ENCODE data around the gene AHI1. TPM values are rescaled to one million over a fixed set of nuclear protein-coding genes. Genes with fewer than 3 reads are reported as not detected.

AHI1 gene
- polyA plus RNA-seq, 1 of the 3 experiments (the other 2 are of a cell fraction): 7.3 TPM

- no peaks in the 10 kb centered on the region for H3K4me1 ChIP-seq (ENCODE audit: control insufficient read depth in 1 of 2, insufficient read depth in 2 of 2, low read depth in 1 of 2, low read length in 1 of 2)
- ChIA-PET POLR2A (no interaction called here), CTCF (no interaction called here)
- H4K20me1 ChIP-seq (ENCODE audit: insufficient read depth): no peaks in the 10 kb centered on the region
- no peak overlapping the region for H2AFZ ChIP-seq (ENCODE audit: low read depth)
- H3K9me3 ChIP-seq: no peaks in the 10 kb centered on the region; the same call in 1 of the 2 replicates
- no peak overlapping the region for H3K4me2 ChIP-seq
- 48% methylated on average over 1 of the region's 1 CpG for WGBS (ENCODE audit: low lambda C conversion rate)
- TF ChIP-seq ZBTB33 (IDR thresholded peaks at IDR 0.05; ENCODE audit: borderline replicate concordance, low read depth) (no peak), PBX3 (IDR thresholded peaks at IDR 0.05) (no peak), RXRA (IDR thresholded peaks at IDR 0.05; ENCODE audit: borderline replicate concordance, low read depth) (no peak), REST (IDR thresholded peaks at IDR 0.05; ENCODE audit: low read depth, low read length) (no peak), GATA2 (CRISPR knock-in tag; IDR thresholded peaks at IDR 0.05) (no peak), YY1 (IDR thresholded peaks at IDR 0.05; ENCODE audit: low read depth) (no peak), FOSL2 (IDR thresholded peaks at IDR 0.05; ENCODE audit: borderline replicate concordance, low read depth) (no peak), SMC3 (IDR thresholded peaks at IDR 0.05; ENCODE audit: low read depth, low read length) (no peak)
- no peak overlapping the region for H3K4me3 ChIP-seq (ENCODE audit: low read depth in 2 of 2, low read length in 1 of 2)
- H3K79me2 ChIP-seq (ENCODE audit: insufficient read depth): no peaks in the 10 kb centered on the region
- peaks cover 22 to 28% of the 10 kb centered on the region in 2 experiments for H3K36me3 ChIP-seq (replicated peaks in 1 of 2; ENCODE audit: control insufficient read depth in 1 of 2, insufficient read depth in 2 of 2, low read length in 1 of 2)
- no peak overlapping the region for H3K27ac ChIP-seq (ENCODE audit: low read depth in 2 of 2, low read length in 1 of 2)
- H3K27me3 ChIP-seq (ENCODE audit: insufficient read depth): no peaks in the 10 kb centered on the region
- H3F3A ChIP-seq (replicated peaks; ENCODE audit: insufficient read depth): no peaks in the 10 kb centered on the region
- no peak overlapping the region for H3K9ac ChIP-seq
- DNase-seq: no peak
- H3K9me2 ChIP-seq: no peaks in the 10 kb centered on the region
Measured at GRCh38 chr6:135461208-135461607, 36.3 kb downstream of the AHI1 start.

GRCh38 chr6:135458051-135458450, 39.5 kb downstream of the AHI1 start:
- H3K4me3 ChIP-seq (ENCODE audit: low read depth in 2 of 2, low read length in 1 of 2): no peak overlapping the region
- no peaks in the 10 kb centered on the region for H4K20me1 ChIP-seq (ENCODE audit: insufficient read depth)
- H3K4me1 ChIP-seq (ENCODE audit: control insufficient read depth in 1 of 2, insufficient read depth in 2 of 2, low read depth in 1 of 2, low read length in 1 of 2): no peaks in the 10 kb centered on the region
- no peak overlapping the region for H3K27ac ChIP-seq (ENCODE audit: low read depth in 2 of 2, low read length in 1 of 2)
- no peak overlapping the region for H3K9ac ChIP-seq
- TF ChIP-seq TAF1 (IDR thresholded peaks at IDR 0.05; ENCODE audit: borderline replicate concordance, low read depth, low read length) (no peak), RAD21 (IDR thresholded peaks at IDR 0.05; ENCODE audit: low read length) (no peak), TEAD4 (IDR thresholded peaks at IDR 0.05; ENCODE audit: borderline replicate concordance, insufficient read depth) (no peak), GABPA (IDR thresholded peaks at IDR 0.05; ENCODE audit: low read depth) (no peak)
- no peaks in the 10 kb centered on the region for H3F3A ChIP-seq (replicated peaks; ENCODE audit: insufficient read depth)
- no peaks in the 10 kb centered on the region for H3K27me3 ChIP-seq (ENCODE audit: insufficient read depth)
- no peaks in the 10 kb centered on the region; the same call in 1 of the 2 replicates for H3K9me3 ChIP-seq
- H2AFZ ChIP-seq (ENCODE audit: low read depth): no peak overlapping the region
- no peak overlapping the region for H3K4me2 ChIP-seq
- H3K79me2 ChIP-seq (ENCODE audit: insufficient read depth): no peaks in the 10 kb centered on the region
- H3K9me2 ChIP-seq: no peaks in the 10 kb centered on the region
- peaks cover 16 to 17% of the 10 kb centered on the region in 2 experiments for H3K36me3 ChIP-seq (replicated peaks in 1 of 2; ENCODE audit: control insufficient read depth in 1 of 2, insufficient read depth in 2 of 2, low read length in 1 of 2)
- ChIA-PET POLR2A (no interaction called here), CTCF (no interaction called here)
- no peak for DNase-seq
